Hematopoietic multipotent progenitor cell (in vitro differentiated cells): ENCODE data around the gene FLOT2. TPM values are rescaled to one million over a fixed set of nuclear protein-coding genes. Genes with fewer than 3 reads are reported as not detected.
A peak's percentile ranks its signal among the peaks of the same experiment; 100 is the strongest.
"Not testable (repeated sequence)": the region's sequence is repeated elsewhere in the genome, so short reads cannot be mapped to it uniquely, and the experiment has no call there.

Experiments used
- DNase-seq, 3 donors: peaks; one replicate each; pipeline ENCODE4 v3.0.0-alpha.2; 2011 to 2015; ENCODE audit warnings: low read depth in 2 of 3, low spot score in 2 of 3
- total RNA-seq: library from RNA; depleted of rRNA; stranded (reverse); fragments of >200 nt; gene quantifications from one replicate; pipeline ENCODE4 v1.2.3, GENCODE V29; 2012

Gene FLOT2
- total RNA-seq, 1 donor = 61.7 TPM

GRCh38 chr17:28917029-28917428, 19.5 kb upstream of the FLOT2 start:
- DNase-seq = no peak

- peak in 2 of 3 donors; percentile 42 to 60 for DNase-seq
Measured at GRCh38 chr17:28916302-28916934, 18.9 kb upstream of the FLOT2 start.

- DNase-seq = no peak
Measured at GRCh38 chr17:28912938-28913333, 15.4 kb upstream of the FLOT2 start.

- peak in 1 of 3 donors; percentile 45 for DNase-seq
Measured at GRCh38 chr17:28912281-28912937, 14.9 kb upstream of the FLOT2 start.

- DNase-seq = no peak
Measured at GRCh38 chr17:28911411-28912045, 14.0 kb upstream of the FLOT2 start.

- DNase-seq = no peak
Measured at GRCh38 chr17:28910534-28910933, 13.0 kb upstream of the FLOT2 start.

GRCh38 chr17:28908640-28909167, 11.2 kb upstream of the FLOT2 start:
- no peak for DNase-seq

GRCh38 chr17:28907709-28908475, 10.4 kb upstream of the FLOT2 start:
- no peak for DNase-seq

GRCh38 chr17:28906706-28907438, 9.3 kb upstream of the FLOT2 start:
- DNase-seq = no peak

GRCh38 chr17:28906276-28906675, 8.7 kb upstream of the FLOT2 start:
- DNase-seq = no peak

GRCh38 chr17:28904800-28905199, 7.3 kb upstream of the FLOT2 start:
- no peak for DNase-seq

- DNase-seq = not testable (repeated sequence)
Measured at GRCh38 chr17:28903546-28903841, 6.0 kb upstream of the FLOT2 start.

GRCh38 chr17:28902819-28903545, 5.4 kb upstream of the FLOT2 start, which contains the start of gene DHRS13:
TSS of gene DHRS13 (minus strand) at chr17:28903079. CDS start at chr17:28902944, 135 bp downstream.
- DNase-seq = peak; percentile 94 to 97 (median 96)

GRCh38 chr17:28901866-28902818, 4.6 kb upstream of the FLOT2 start:
- peak in 1 of 3 donors; percentile 42 for DNase-seq

- no peak for DNase-seq
Measured at GRCh38 chr17:28900986-28901726, 3.6 kb upstream of the FLOT2 start.

GRCh38 chr17:28899212-28899815, 1.8 kb upstream of the FLOT2 start:
- DNase-seq = no peak

GRCh38 chr17:28898527-28898955, 1.0 kb upstream of the FLOT2 start:
- no peak for DNase-seq
